BLaER1 (cell line): ENCODE data around the gene PRTFDC1.

Experiments
- H3K27ac ChIP-seq: shearing (Covaris generic); formaldehyde crosslinking; 2 replicates; pipeline ENCODE4 v1.8.1; 2022
- H3K27me3 ChIP-seq: shearing (Covaris generic); formaldehyde crosslinking; 2 replicates; pipeline ENCODE4 v1.8.1; 2022
- H3K36me3 ChIP-seq: shearing (Covaris generic); formaldehyde crosslinking; 2 replicates; pipeline ENCODE4 v1.8.1; 2022
- H3K4me1 ChIP-seq: shearing (Covaris generic); formaldehyde crosslinking; 2 replicates; pipeline ENCODE4 v1.8.1; 2022
- H3K4me2 ChIP-seq: shearing (Covaris generic); formaldehyde crosslinking; 2 replicates; pipeline ENCODE4 v1.8.1; 2022
- H3K4me3 ChIP-seq: shearing (Covaris generic); formaldehyde crosslinking; 2 replicates; pipeline ENCODE4 v1.8.1; 2022
- H3K9ac ChIP-seq: shearing (Covaris generic); formaldehyde crosslinking; 2 replicates; pipeline ENCODE4 v1.8.1; 2022
- H3K9me3 ChIP-seq: shearing (Covaris generic); formaldehyde crosslinking; 2 replicates; pipeline ENCODE4 v1.8.1; 2022
- H4K20me1 ChIP-seq: shearing (Covaris generic); formaldehyde crosslinking; 2 replicates; pipeline ENCODE4 v1.8.1; 2022
- Cebpa-rat ChIP-seq: shearing (Covaris generic); IDR thresholded peaks from 2 replicates; pipeline ENCODE4 v1.8.1; 2022

PRTFDC1 gene

GRCh38 chr10:24869354-24870015 lies 82.9 kb downstream of the PRTFDC1 start:
- no peaks in the 10 kb centered on the region for H3K27me3 ChIP-seq
- H3K36me3 ChIP-seq: no peaks in the 10 kb centered on the region
- no peaks in the 10 kb centered on the region for H4K20me1 ChIP-seq
- no peak for TF ChIP-seq Cebpa-rat
- H3K27ac ChIP-seq: no peak overlapping the region
- H3K4me2 ChIP-seq: no peak overlapping the region
- no peak overlapping the region for H3K4me3 ChIP-seq
- no peak overlapping the region for H3K9ac ChIP-seq
- H3K9me3 ChIP-seq: no peaks in the 10 kb centered on the region
- no peaks in the 10 kb centered on the region for H3K4me1 ChIP-seq

GRCh38 chr10:24866604-24867583 lies 85.5 kb downstream of the PRTFDC1 start:
- no peak overlapping the region for H3K4me2 ChIP-seq
- peaks cover 13% of the 10 kb centered on the region for H3K9me3 ChIP-seq
- H3K27ac ChIP-seq: no peak overlapping the region
- H3K27me3 ChIP-seq: no peaks in the 10 kb centered on the region
- H3K9ac ChIP-seq: no peak overlapping the region
- 0 out of 2 replicates have a peak, but pooled peaks cover 5% of the 10 kb centered on the region for H3K36me3 ChIP-seq
- no peak for TF ChIP-seq Cebpa-rat
- H4K20me1 ChIP-seq: no peaks in the 10 kb centered on the region
- H3K4me1 ChIP-seq: no peaks in the 10 kb centered on the region
- H3K4me3 ChIP-seq: no peak overlapping the region

GRCh38 chr10:24865783-24866182 lies 86.6 kb downstream of the PRTFDC1 start:
- H3K27ac ChIP-seq: no peak overlapping the region
- TF ChIP-seq Cebpa-rat: no peak
- H3K4me2 ChIP-seq: no peak overlapping the region
- H3K9ac ChIP-seq: no peak overlapping the region
- no peaks in the 10 kb centered on the region for H3K27me3 ChIP-seq
- H3K36me3 ChIP-seq: 0 out of 2 replicates have a peak, but pooled peaks cover 5% of the 10 kb centered on the region
- H3K4me3 ChIP-seq: no peak overlapping the region
- H3K9me3 ChIP-seq: peaks cover 13% of the 10 kb centered on the region
- H3K4me1 ChIP-seq: no peaks in the 10 kb centered on the region
- no peaks in the 10 kb centered on the region for H4K20me1 ChIP-seq

- no peaks in the 10 kb centered on the region for H3K27me3 ChIP-seq
- H3K36me3 ChIP-seq: 0 out of 2 replicates have a peak, but pooled peaks cover 5% of the 10 kb centered on the region
- no peak for TF ChIP-seq Cebpa-rat
- H3K27ac ChIP-seq: no peak overlapping the region
- peaks cover 13% of the 10 kb centered on the region for H3K9me3 ChIP-seq
- H3K4me1 ChIP-seq: no peaks in the 10 kb centered on the region
- H4K20me1 ChIP-seq: no peaks in the 10 kb centered on the region
- no peak overlapping the region for H3K4me2 ChIP-seq
- no peak overlapping the region for H3K4me3 ChIP-seq
- no peak overlapping the region for H3K9ac ChIP-seq
These were observed 89.8 kb downstream of the PRTFDC1 start for GRCh38 chr10:24862589-24862988.

GRCh38 chr10:24858288-24859270 lies 93.8 kb downstream of the PRTFDC1 start:
- no peaks in the 10 kb centered on the region for H4K20me1 ChIP-seq
- no peak overlapping the region for H3K4me3 ChIP-seq
- H3K36me3 ChIP-seq: 0 out of 2 replicates have a peak, but pooled peaks cover 3% of the 10 kb centered on the region
- H3K27me3 ChIP-seq: no peaks in the 10 kb centered on the region
- TF ChIP-seq Cebpa-rat: no peak
- H3K9ac ChIP-seq: no peak overlapping the region
- H3K27ac ChIP-seq: no peak overlapping the region
- no peaks in the 10 kb centered on the region for H3K4me1 ChIP-seq
- no peak overlapping the region for H3K4me2 ChIP-seq
- peaks cover 9% of the 10 kb centered on the region for H3K9me3 ChIP-seq

- Histone ChIP-seq H3K4me3 (no peak overlapping the region), H3K4me1 (no peaks in the 10 kb centered on the region), H3K27me3 (no peaks in the 10 kb centered on the region), H3K27ac (no peak overlapping the region), H3K9me3 (no peaks in the 10 kb centered on the region), H3K36me3 (no peaks in the 10 kb centered on the region), H3K4me2 (no peak overlapping the region), H3K9ac (no peak overlapping the region), H4K20me1 (no peaks in the 10 kb centered on the region)
- TF ChIP-seq Cebpa-rat: no peak
These were observed 95.2 kb downstream of the PRTFDC1 start for GRCh38 chr10:24857031-24857725.

- Histone ChIP-seq H3K27ac (no peak overlapping the region), H3K4me1 (no peaks in the 10 kb centered on the region), H4K20me1 (no peaks in the 10 kb centered on the region), H3K27me3 (no peaks in the 10 kb centered on the region), H3K36me3 (no peaks in the 10 kb centered on the region), H3K9ac (no peak overlapping the region), H3K9me3 (no peaks in the 10 kb centered on the region), H3K4me2 (no peak overlapping the region), H3K4me3 (no peak overlapping the region)
- no peak for TF ChIP-seq Cebpa-rat
These were observed 98.2 kb downstream of the PRTFDC1 start for GRCh38 chr10:24854256-24854655.

GRCh38 chr10:24853661-24854060 lies 98.7 kb downstream of the PRTFDC1 start:
- H3K9me3 ChIP-seq: no peaks in the 10 kb centered on the region
- H3K9ac ChIP-seq: no peak overlapping the region
- no peaks in the 10 kb centered on the region for H3K4me1 ChIP-seq
- H4K20me1 ChIP-seq: no peaks in the 10 kb centered on the region
- no peak for TF ChIP-seq Cebpa-rat
- H3K36me3 ChIP-seq: no peaks in the 10 kb centered on the region
- no peak overlapping the region for H3K4me3 ChIP-seq
- no peak overlapping the region for H3K4me2 ChIP-seq
- no peak overlapping the region for H3K27ac ChIP-seq
- no peaks in the 10 kb centered on the region for H3K27me3 ChIP-seq

GRCh38 chr10:24851629-24852028 lies 100.8 kb downstream of the PRTFDC1 start:
- H3K9ac ChIP-seq: no peak overlapping the region
- H3K27me3 ChIP-seq: no peaks in the 10 kb centered on the region
- no peaks in the 10 kb centered on the region for H3K9me3 ChIP-seq
- no peak for TF ChIP-seq Cebpa-rat
- no peaks in the 10 kb centered on the region for H3K36me3 ChIP-seq
- no peak overlapping the region for H3K27ac ChIP-seq
- H3K4me3 ChIP-seq: no peak overlapping the region
- H3K4me2 ChIP-seq: no peak overlapping the region
- no peaks in the 10 kb centered on the region for H3K4me1 ChIP-seq
- no peaks in the 10 kb centered on the region for H4K20me1 ChIP-seq
